ENCODE measurements around the gene BANF2. TPM values are rescaled to one million over a fixed set of nuclear protein-coding genes. Genes with fewer than 3 reads are reported as not detected.

Gene BANF2
- total and polyA plus RNA-seq, 2 of the 8 experiments (the other 6 are each of a cell fraction or from before 2014, with no cell fraction given) = not detected

DNA sequence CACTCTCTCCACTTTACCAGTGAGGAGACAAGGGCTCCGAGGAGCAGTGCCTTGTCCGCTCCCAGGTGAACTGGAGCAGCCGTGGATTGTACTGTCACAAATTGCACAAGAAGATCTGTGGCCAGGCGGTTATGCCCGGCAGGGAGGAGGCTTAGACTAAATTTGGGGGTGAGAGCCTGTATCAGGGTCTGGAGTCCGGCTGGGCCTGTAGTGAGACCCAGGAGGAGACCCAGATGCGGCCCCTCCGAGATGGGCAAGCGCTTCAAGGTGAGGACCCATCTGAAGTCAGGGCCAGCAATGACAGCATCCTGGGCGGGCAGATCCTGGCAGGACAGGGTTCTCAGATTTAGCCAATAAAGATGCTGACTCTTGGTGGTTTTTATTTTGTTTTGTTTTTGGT, 27.6 kb downstream of the BANF2 start:
- Histone ChIP-seq H3K56ac (replicated peaks; ENCODE audit: insufficient read length, low read depth, low read length) (no peak overlapping the region), H2BK12ac (ENCODE audit: low read depth, low read length) (no peak overlapping the region), H2BK5ac (ENCODE audit: low read depth, low read length) (no peak overlapping the region), H2AFZ (ENCODE audit: low read length) (no peak overlapping the region), H3K27ac (ENCODE audit: low read depth, low read length) (no peak overlapping the region), H3K9ac (replicated peaks in 1 of 4; ENCODE audit: extremely low read depth in 1 of 4, low read depth in 3 of 4, low read length in 3 of 4) (no peak overlapping the region), H3K18ac (ENCODE audit: extremely low read depth, low read length) (no peak overlapping the region), H3K23me2 (ENCODE audit: low read depth, low read length) (no peaks in the 10 kb centered on the region), H2AK5ac (ENCODE audit: low read depth, low read length) (no peak overlapping the region), H3K79me1 (ENCODE audit: low read depth, low read length) (no peaks in the 10 kb centered on the region), H3K23ac (ENCODE audit: insufficient read length) (no peak overlapping the region), H4K20me1 (replicated peaks in 1 of 2; ENCODE audit: control insufficient read depth in 1 of 2, insufficient read depth in 2 of 2, low read length in 2 of 2) (no peaks in the 10 kb centered on the region), H2BK15ac (ENCODE audit: low read length) (no peak overlapping the region), H3K14ac (ENCODE audit: insufficient read length) (no peak overlapping the region), H4K8ac (ENCODE audit: extremely low read depth, insufficient read depth, low read length) (no peak overlapping the region), H3K4me2 (ENCODE audit: insufficient read depth in 1 of 2, low read depth in 2 of 2, low read length in 2 of 2) (no peak overlapping the region), H3K79me2 (ENCODE audit: control insufficient read depth in 1 of 2, insufficient read depth in 2 of 2, low read length in 2 of 2) (no peaks in the 10 kb centered on the region), H2BK120ac (replicated peaks; ENCODE audit: low read depth, low read length) (no peak overlapping the region), H2BK20ac (ENCODE audit: low read length) (no peak overlapping the region), H3K4me3 (ENCODE audit: extremely low read depth in 1 of 4, insufficient read depth in 2 of 4, low read depth in 3 of 4, low read length in 4 of 4) (no peak overlapping the region), H3K9me3 (ENCODE audit: insufficient read depth in 2 of 2, low read depth in 1 of 2, low read length in 1 of 2) (no peaks in the 10 kb centered on the region), H4K91ac (replicated peaks; ENCODE audit: insufficient read length, low read length) (no peak overlapping the region), H3K27me3 (replicated peaks in 1 of 4; ENCODE audit: control insufficient read depth in 3 of 4, extremely low read depth in 1 of 4, insufficient read depth in 3 of 4, low read length in 3 of 4) (no peaks in the 10 kb centered on the region), H3K4ac (replicated peaks; ENCODE audit: insufficient read length, low read depth, low read length) (no peak overlapping the region), H4K5ac (ENCODE audit: insufficient read length, low read depth, low read length) (no peak overlapping the region), H3K36me3 (ENCODE audit: control insufficient read depth in 2 of 4, insufficient read depth in 4 of 4, low read length in 3 of 4) (no peaks in the 10 kb centered on the region), H3K4me1 (replicated peaks in 1 of 4; ENCODE audit: control insufficient read depth in 3 of 4, insufficient read depth in 4 of 4, low read length in 3 of 4) (peaks cover 0 to 5% (median 0%) of the 10 kb centered on the region in 4 experiments; a peak in 1 of 7 replicates)
- POLR2A ChIA-PET (ENCODE audit: partially characterized antibody) = no interaction called here
- CTCF ChIA-PET (ENCODE audit: partially characterized antibody) = no interaction called here
- no peak for DNase-seq (ENCODE audit: low read depth in 1 of 2, low spot score in 2 of 2)
- WGBS, 2 experiments (ENCODE audit: extremely low coverage in 1 of 2, insufficient coverage in 1 of 2, insufficient read length in 1 of 2, insufficient replicate concordance in 2 of 2, low coverage in 1 of 2, low lambda C conversion rate in 2 of 2, missing lambda C conversion rate in 1 of 2) = 94% methylated on average over 10 of the region's 10 CpGs; no CpG with 5 or more reads in 1 of the 2 experiments
- no peak for FAIRE-seq
- TF ChIP-seq TAF7 (optimal IDR thresholded peaks at IDR 0.05; ENCODE audit: borderline replicate concordance, low read depth, low read length) = no peak
- no peak for TF ChIP-seq JUND (IDR thresholded peaks at IDR 0.05; ENCODE audit: low read length)
- TF ChIP-seq NANOG (IDR thresholded peaks at IDR 0.05; ENCODE audit: insufficient read depth, low read depth, low read length, poor library complexity, severe bottlenecking) = no peak
- no peak for TF ChIP-seq RFX5 (IDR thresholded peaks at IDR 0.05; ENCODE audit: borderline replicate concordance, low read depth, low read length)
- no peak for TF ChIP-seq SAP30 (IDR thresholded peaks at IDR 0.05; ENCODE audit: insufficient read depth, insufficient replicate concordance, low read length)
- no peak for TF ChIP-seq SRF (IDR thresholded peaks at IDR 0.05; ENCODE audit: low read depth, low read length)
- no peak for TF ChIP-seq FOSL1 (IDR thresholded peaks at IDR 0.05; ENCODE audit: insufficient read depth, low read depth, low read length)
- no peak for TF ChIP-seq TBP (IDR thresholded peaks at IDR 0.05; ENCODE audit: low read depth, low read length)
- no peak for TF ChIP-seq CEBPB (IDR thresholded peaks at IDR 0.05; ENCODE audit: low read depth, low read length)
